ENCODE measurements around the gene TH.

TH gene

GRCh38 chr11:2163428-2163978 lies 8.1 kb downstream of the TH start:
- Histone ChIP-seq H3K36me3 (ENCODE audit: insufficient read depth, low read length) (no peaks in the 10 kb centered on the region), H3K27me3 (ENCODE audit: insufficient read depth, low read length) (peaks cover 8% of the 10 kb centered on the region)

GRCh38 chr11:2160736-2161259 lies 10.8 kb downstream of the TH start, which contains the start of gene INS:
Gene INS (minus strand): TSS chr11:2161209. CDS start chr11:2160971, 238 bp downstream.
- Histone ChIP-seq H3K4me3 (ENCODE audit: low read length) (no peak within 1 kb of the TSS), H3K27me3 (ENCODE audit: insufficient read depth, low read length) (peaks cover 8% of the 10 kb centered on the region), H3K4me1 (ENCODE audit: insufficient read depth, low read length) (no peaks in the 10 kb centered on the region), H3K9me3 (ENCODE audit: low read length) (no peaks in the 10 kb centered on the region), H3K36me3 (ENCODE audit: insufficient read depth, low read length) (no peaks in the 10 kb centered on the region), H2AFZ (ENCODE audit: low read depth, low read length) (no peak within 1 kb of the TSS)

More at GRCh38 chr11:2163428-2163978, 8.1 kb downstream of the TH start:
- Histone ChIP-seq H3K4me3 (ENCODE audit: low read length) (no peak overlapping the region), H3K9me3 (ENCODE audit: low read length) (no peaks in the 10 kb centered on the region), H2AFZ (ENCODE audit: low read depth, low read length) (no peak overlapping the region), H3K4me1 (ENCODE audit: insufficient read depth, low read length) (no peaks in the 10 kb centered on the region)

- H3K9me3 ChIP-seq (ENCODE audit: low read length) = no peaks in the 10 kb centered on the region
- peaks cover 8% of the 10 kb centered on the region for H3K27me3 ChIP-seq (ENCODE audit: insufficient read depth, low read length)
- H3K4me3 ChIP-seq (ENCODE audit: low read length) = no peak overlapping the region
- H3K4me1 ChIP-seq (ENCODE audit: insufficient read depth, low read length) = no peaks in the 10 kb centered on the region
- no peak overlapping the region for H2AFZ ChIP-seq (ENCODE audit: low read depth, low read length)
- H3K36me3 ChIP-seq (ENCODE audit: insufficient read depth, low read length) = no peaks in the 10 kb centered on the region
These were observed 11.8 kb downstream of the TH start for GRCh38 chr11:2159536-2160413.

GRCh38 chr11:2158966-2159365 lies 12.6 kb downstream of the TH start:
- no peak overlapping the region for H3K4me3 ChIP-seq (ENCODE audit: low read length)

GRCh38 chr11:2158296-2158737 lies 13.3 kb downstream of the TH start:
- no peak overlapping the region for H2AFZ ChIP-seq (ENCODE audit: low read depth, low read length)
- no peaks in the 10 kb centered on the region for H3K9me3 ChIP-seq (ENCODE audit: low read length)
- H3K27me3 ChIP-seq (ENCODE audit: insufficient read depth, low read length) = peaks cover 16% of the 10 kb centered on the region
- H3K4me1 ChIP-seq (ENCODE audit: insufficient read depth, low read length) = no peaks in the 10 kb centered on the region
- no peak overlapping the region for H3K4me3 ChIP-seq (ENCODE audit: low read length)
- H3K36me3 ChIP-seq (ENCODE audit: insufficient read depth, low read length) = no peaks in the 10 kb centered on the region

More at GRCh38 chr11:2158966-2159365, 12.6 kb downstream of the TH start:
- Histone ChIP-seq H2AFZ (ENCODE audit: low read depth, low read length) (no peak overlapping the region), H3K4me1 (ENCODE audit: insufficient read depth, low read length) (no peaks in the 10 kb centered on the region), H3K36me3 (ENCODE audit: insufficient read depth, low read length) (no peaks in the 10 kb centered on the region), H3K27me3 (ENCODE audit: insufficient read depth, low read length) (peaks cover 10% of the 10 kb centered on the region), H3K9me3 (ENCODE audit: low read length) (no peaks in the 10 kb centered on the region)

- Histone ChIP-seq H2AFZ (ENCODE audit: low read depth, low read length) (no peak overlapping the region), H3K36me3 (ENCODE audit: insufficient read depth, low read length) (no peaks in the 10 kb centered on the region), H3K4me1 (ENCODE audit: insufficient read depth, low read length) (no peaks in the 10 kb centered on the region), H3K4me3 (ENCODE audit: low read length) (no peak overlapping the region), H3K27me3 (ENCODE audit: insufficient read depth, low read length) (peaks cover 14% of the 10 kb centered on the region), H3K9me3 (ENCODE audit: low read length) (no peaks in the 10 kb centered on the region)
These were observed 14.1 kb downstream of the TH start for GRCh38 chr11:2157294-2158040.

- Histone ChIP-seq H3K27me3 (ENCODE audit: insufficient read depth, low read length) (peaks cover 14% of the 10 kb centered on the region), H3K4me1 (ENCODE audit: insufficient read depth, low read length) (no peaks in the 10 kb centered on the region), H2AFZ (ENCODE audit: low read depth, low read length) (no peak overlapping the region), H3K36me3 (ENCODE audit: insufficient read depth, low read length) (no peaks in the 10 kb centered on the region), H3K9me3 (ENCODE audit: low read length) (no peaks in the 10 kb centered on the region), H3K4me3 (ENCODE audit: low read length) (no peak overlapping the region)
These were observed 15.0 kb downstream of the TH start for GRCh38 chr11:2156416-2157182.

- H3K4me3 ChIP-seq (ENCODE audit: low read length) = no peak overlapping the region
- H2AFZ ChIP-seq (ENCODE audit: low read depth, low read length) = no peak overlapping the region
- H3K4me1 ChIP-seq (ENCODE audit: insufficient read depth, low read length) = no peaks in the 10 kb centered on the region
- no peaks in the 10 kb centered on the region for H3K9me3 ChIP-seq (ENCODE audit: low read length)
- no peaks in the 10 kb centered on the region for H3K36me3 ChIP-seq (ENCODE audit: insufficient read depth, low read length)
- peaks cover 14% of the 10 kb centered on the region for H3K27me3 ChIP-seq (ENCODE audit: insufficient read depth, low read length)
These were observed 16.1 kb downstream of the TH start for GRCh38 chr11:2155511-2155910.

GRCh38 chr11:2154889-2155288 lies 16.7 kb downstream of the TH start:
- Histone ChIP-seq H3K9me3 (ENCODE audit: low read length) (no peaks in the 10 kb centered on the region), H3K4me3 (ENCODE audit: low read length) (no peak overlapping the region), H3K4me1 (ENCODE audit: insufficient read depth, low read length) (no peaks in the 10 kb centered on the region), H2AFZ (ENCODE audit: low read depth, low read length) (no peak overlapping the region), H3K36me3 (ENCODE audit: insufficient read depth, low read length) (no peaks in the 10 kb centered on the region), H3K27me3 (ENCODE audit: insufficient read depth, low read length) (peaks cover 14% of the 10 kb centered on the region)

GRCh38 chr11:2154195-2154585 lies 17.4 kb downstream of the TH start:
- Histone ChIP-seq H3K36me3 (ENCODE audit: insufficient read depth, low read length) (no peaks in the 10 kb centered on the region), H3K27me3 (ENCODE audit: insufficient read depth, low read length) (peaks cover 18% of the 10 kb centered on the region), H3K4me3 (ENCODE audit: low read length) (no peak overlapping the region), H3K9me3 (ENCODE audit: low read length) (no peaks in the 10 kb centered on the region), H3K4me1 (ENCODE audit: insufficient read depth, low read length) (no peaks in the 10 kb centered on the region), H2AFZ (ENCODE audit: low read depth, low read length) (no peak overlapping the region)

GRCh38 chr11:2153581-2154194 lies 17.9 kb downstream of the TH start:
- peaks cover under 1% of the 10 kb centered on the region for H3K4me1 ChIP-seq (ENCODE audit: insufficient read depth, low read length)
- no peak overlapping the region for H3K4me3 ChIP-seq (ENCODE audit: low read length)
- H3K9me3 ChIP-seq (ENCODE audit: low read length) = no peaks in the 10 kb centered on the region
- H2AFZ ChIP-seq (ENCODE audit: low read depth, low read length) = no peak overlapping the region
- H3K36me3 ChIP-seq (ENCODE audit: insufficient read depth, low read length) = no peaks in the 10 kb centered on the region
- peaks cover 23% of the 10 kb centered on the region for H3K27me3 ChIP-seq (ENCODE audit: insufficient read depth, low read length)

Measured in neuron (in vitro differentiated cells).